Measurements from ENCODE around the gene TMOD3.

DNA sequence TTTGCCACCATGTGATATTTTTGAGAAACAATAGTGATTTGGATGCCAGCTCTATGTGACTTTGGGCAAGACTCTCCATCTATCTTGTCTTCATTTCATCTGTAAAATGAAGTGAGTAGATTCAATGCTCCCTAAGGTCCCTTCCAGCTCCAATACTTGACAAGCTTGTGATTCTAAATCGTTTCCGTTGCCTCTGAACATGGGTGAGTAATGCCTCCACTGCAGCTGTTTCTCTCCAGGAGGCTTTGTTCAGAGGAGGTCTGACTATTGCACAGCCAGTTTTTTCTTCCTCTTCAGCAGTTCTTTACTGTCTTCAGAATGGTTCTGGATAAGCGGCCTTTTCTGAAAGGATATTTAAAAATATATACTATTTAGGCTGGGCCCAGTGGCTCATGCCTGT, 14.8 kb upstream of the TMOD3 start:
- TF ChIP-seq POLR2A (IDR thresholded peaks at IDR 0.05; ENCODE audit: low read depth, low read length), result no peak
- TF ChIP-seq, protein P1, sequence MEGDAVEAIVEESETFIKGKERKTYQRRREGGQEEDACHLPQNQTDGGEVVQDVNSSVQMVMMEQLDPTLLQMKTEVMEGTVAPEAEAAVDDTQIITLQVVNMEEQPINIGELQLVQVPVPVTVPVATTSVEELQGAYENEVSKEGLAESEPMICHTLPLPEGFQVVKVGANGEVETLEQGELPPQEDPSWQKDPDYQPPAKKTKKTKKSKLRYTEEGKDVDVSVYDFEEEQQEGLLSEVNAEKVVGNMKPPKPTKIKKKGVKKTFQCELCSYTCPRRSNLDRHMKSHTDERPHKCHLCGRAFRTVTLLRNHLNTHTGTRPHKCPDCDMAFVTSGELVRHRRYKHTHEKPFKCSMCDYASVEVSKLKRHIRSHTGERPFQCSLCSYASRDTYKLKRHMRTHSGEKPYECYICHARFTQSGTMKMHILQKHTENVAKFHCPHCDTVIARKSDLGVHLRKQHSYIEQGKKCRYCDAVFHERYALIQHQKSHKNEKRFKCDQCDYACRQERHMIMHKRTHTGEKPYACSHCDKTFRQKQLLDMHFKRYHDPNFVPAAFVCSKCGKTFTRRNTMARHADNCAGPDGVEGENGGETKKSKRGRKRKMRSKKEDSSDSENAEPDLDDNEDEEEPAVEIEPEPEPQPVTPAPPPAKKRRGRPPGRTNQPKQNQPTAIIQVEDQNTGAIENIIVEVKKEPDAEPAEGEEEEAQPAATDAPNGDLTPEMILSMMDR (IDR thresholded peaks at IDR 0.05; ENCODE audit: extremely low read depth in 1 of 2, insufficient read depth in 1 of 2, low read depth in 1 of 2, low read length in 2 of 2), result no peak
- TF ChIP-seq POLR2AphosphoS5 (IDR thresholded peaks at IDR 0.05; ENCODE audit: insufficient read depth, low read depth, low read length), result no peak
